Neural crest cell (in vitro differentiated cells): Measurements from ENCODE around the gene NT5DC3. TPM values are rescaled to one million over a fixed set of nuclear protein-coding genes. Genes with fewer than 3 reads are reported as not detected.
A peak's percentile ranks its signal among the peaks of the same experiment; 100 is the strongest.

Source experiments
- DNase-seq: peaks from one replicate; pipeline ENCODE4 v3.0.0; 2021; ENCODE audit warnings: low read depth, mixed read lengths, low spot score
- H3K27ac Mint-ChIP-seq: one replicate; pipeline ENCODE4 v1.8.0; 2021; ENCODE audit warnings: mild to moderate bottlenecking, mixed read lengths; ENCODE audit not compliant: unreplicated experiment
- H3K27me3 Mint-ChIP-seq: 2 replicates; pipeline ENCODE4 v1.8.0; 2021; ENCODE audit warnings: low read depth, mild to moderate bottlenecking, mixed read lengths
- H3K36me3 Mint-ChIP-seq: 2 replicates; pipeline ENCODE4 v1.8.0; 2021; ENCODE audit warnings: low read depth, mild to moderate bottlenecking, mixed read lengths
- H3K4me1 Mint-ChIP-seq: 2 replicates; pipeline ENCODE4 v1.8.0; 2021; ENCODE audit warnings: mixed read lengths
- H3K4me3 Mint-ChIP-seq: one replicate; pipeline ENCODE4 v1.8.0; 2021; ENCODE audit warnings: mild to moderate bottlenecking, mixed read lengths
- H3K9me3 Mint-ChIP-seq: 2 replicates; pipeline ENCODE4 v1.8.0; 2021; ENCODE audit warnings: mixed read lengths
- long read RNA-seq: library from polyadenylated mRNA; unstranded; transcript quantifications from one replicate; pipeline ENCODE4 v2.0.0, GENCODE V29; 2020
- total RNA-seq: library from RNA; stranded (reverse); gene quantifications from 2 replicates; pipeline ENCODE4 v1.2.1, GENCODE V29; 2021
- TF ChIP-seq, protein P1 (sequence below): fragments of 200-600 bp; sonication (generic); conservative IDR thresholded peaks from 2 replicates; pipeline ENCODE4 v1.5.0; 2021; ENCODE audit warnings: antibody characterized with exemption, mild to moderate bottlenecking

The NT5DC3 gene
- 14.4 and 15.4 TPM in 2 replicates for total RNA-seq
- long read RNA-seq, partial matches to known transcripts, result 0 of 2 reads
- long read RNA-seq, other reads (novel, unspliced or antisense), result 2 of 2 reads

DNA sequence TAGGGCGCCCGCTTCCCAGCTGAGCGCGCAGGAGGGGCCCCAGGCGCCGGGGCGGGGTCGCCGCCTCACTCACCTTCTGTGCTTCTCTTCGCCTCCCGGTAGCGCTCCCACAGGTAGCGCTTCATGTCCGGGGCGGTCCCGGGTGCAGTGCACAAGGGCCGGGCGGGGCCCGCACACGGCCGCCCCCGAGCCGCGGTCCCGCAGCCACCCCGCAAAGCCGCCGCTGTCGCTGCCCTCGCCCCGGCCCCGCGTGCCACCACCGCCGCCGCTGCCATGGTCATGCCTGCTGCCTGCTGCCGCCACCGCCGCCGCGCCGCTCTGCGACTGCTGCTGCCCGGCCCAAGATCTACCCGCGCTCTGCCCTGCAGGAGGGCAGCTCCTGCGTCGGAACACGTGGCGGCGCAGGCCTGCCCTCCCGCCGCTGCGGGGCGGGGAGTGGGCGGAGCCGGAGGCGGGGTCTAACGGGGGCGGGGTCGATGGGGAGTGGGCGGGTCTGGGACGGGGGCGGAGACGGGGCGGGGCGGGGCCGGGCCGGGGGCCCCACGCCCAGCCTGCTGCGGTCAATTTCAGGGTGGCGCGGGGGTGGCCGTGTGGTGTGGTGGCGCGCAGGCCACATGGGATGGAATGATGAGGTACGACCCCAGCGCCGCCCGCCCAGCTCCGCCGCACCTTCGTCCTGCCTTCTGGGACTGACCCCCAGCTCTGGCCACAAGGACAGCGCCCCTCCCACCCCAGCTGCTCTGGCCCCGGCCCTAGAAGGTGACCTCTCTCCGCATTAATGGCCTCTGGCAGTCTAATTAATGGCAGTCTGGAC is at the start of gene NT5DC3:
Gene NT5DC3 (minus strand): TSS at position 359 of the 814 bp plus-strand sequence. CDS start 78 bp downstream, at position 281.
- peaks cover 25% of the 10 kb centered on the region for H3K4me1 Mint-ChIP-seq
- H3K27ac Mint-ChIP-seq, result peak within 1 kb of the TSS; percentile 84
- TF ChIP-seq, protein P1, sequence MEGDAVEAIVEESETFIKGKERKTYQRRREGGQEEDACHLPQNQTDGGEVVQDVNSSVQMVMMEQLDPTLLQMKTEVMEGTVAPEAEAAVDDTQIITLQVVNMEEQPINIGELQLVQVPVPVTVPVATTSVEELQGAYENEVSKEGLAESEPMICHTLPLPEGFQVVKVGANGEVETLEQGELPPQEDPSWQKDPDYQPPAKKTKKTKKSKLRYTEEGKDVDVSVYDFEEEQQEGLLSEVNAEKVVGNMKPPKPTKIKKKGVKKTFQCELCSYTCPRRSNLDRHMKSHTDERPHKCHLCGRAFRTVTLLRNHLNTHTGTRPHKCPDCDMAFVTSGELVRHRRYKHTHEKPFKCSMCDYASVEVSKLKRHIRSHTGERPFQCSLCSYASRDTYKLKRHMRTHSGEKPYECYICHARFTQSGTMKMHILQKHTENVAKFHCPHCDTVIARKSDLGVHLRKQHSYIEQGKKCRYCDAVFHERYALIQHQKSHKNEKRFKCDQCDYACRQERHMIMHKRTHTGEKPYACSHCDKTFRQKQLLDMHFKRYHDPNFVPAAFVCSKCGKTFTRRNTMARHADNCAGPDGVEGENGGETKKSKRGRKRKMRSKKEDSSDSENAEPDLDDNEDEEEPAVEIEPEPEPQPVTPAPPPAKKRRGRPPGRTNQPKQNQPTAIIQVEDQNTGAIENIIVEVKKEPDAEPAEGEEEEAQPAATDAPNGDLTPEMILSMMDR, result no peak
- peaks cover 16% of the 10 kb centered on the region for H3K27me3 Mint-ChIP-seq
- peak within 1 kb of the TSS; percentile 99 for H3K4me3 Mint-ChIP-seq
- peak; percentile 78 for DNase-seq
- no peaks in the 10 kb centered on the region for H3K9me3 Mint-ChIP-seq
- H3K36me3 Mint-ChIP-seq, result peaks cover 5% of the 10 kb centered on the region

- no peak overlapping the region for H3K27ac Mint-ChIP-seq
- H3K4me1 Mint-ChIP-seq, result no peaks in the 10 kb centered on the region
- TF ChIP-seq, protein P1, result no peak
- no peaks in the 10 kb centered on the region for H3K36me3 Mint-ChIP-seq
- H3K4me3 Mint-ChIP-seq, result no peak overlapping the region
- H3K9me3 Mint-ChIP-seq, result no peaks in the 10 kb centered on the region
- DNase-seq, result no peak
- H3K27me3 Mint-ChIP-seq, result no peaks in the 10 kb centered on the region
Measured at GRCh38 chr12:103887738-103888137, 46.7 kb upstream of the NT5DC3 start.

DNA sequence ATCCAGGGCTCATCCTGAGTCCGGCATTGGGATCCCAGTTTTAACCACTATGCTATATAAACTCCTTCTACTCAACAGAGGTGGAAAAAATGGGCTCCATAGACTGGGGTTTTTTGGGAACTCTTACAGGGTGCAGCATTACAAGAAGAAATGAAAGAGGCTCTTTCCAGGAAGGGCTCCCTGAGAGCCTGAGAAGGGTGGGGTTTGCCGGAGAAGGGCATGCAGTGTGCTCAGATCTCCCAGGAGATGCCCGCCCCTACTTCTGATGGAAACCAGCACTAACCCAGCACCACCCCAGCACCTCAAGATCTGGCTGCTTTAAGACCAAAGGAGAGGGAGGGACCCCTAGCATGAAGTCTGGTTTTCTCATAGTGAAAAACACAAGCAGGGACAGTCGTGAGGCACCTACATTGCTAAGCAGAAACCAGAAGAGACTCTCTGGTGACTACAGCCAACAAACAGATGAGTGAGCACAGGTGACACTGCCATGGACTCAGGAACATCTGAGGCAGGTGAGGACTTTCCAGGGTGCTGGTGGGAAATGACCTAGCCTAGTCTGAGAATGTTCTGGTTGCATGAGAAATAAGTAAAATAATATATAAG is 45.3 kb upstream of the NT5DC3 start:
- no peaks in the 10 kb centered on the region for H3K9me3 Mint-ChIP-seq
- TF ChIP-seq, protein P1, result no peak
- H3K27ac Mint-ChIP-seq, result no peak overlapping the region
- DNase-seq, result no peak
- peaks cover 5% of the 10 kb centered on the region for H3K4me1 Mint-ChIP-seq
- no peaks in the 10 kb centered on the region for H3K27me3 Mint-ChIP-seq
- no peak overlapping the region for H3K4me3 Mint-ChIP-seq
- no peaks in the 10 kb centered on the region for H3K36me3 Mint-ChIP-seq

DNA sequence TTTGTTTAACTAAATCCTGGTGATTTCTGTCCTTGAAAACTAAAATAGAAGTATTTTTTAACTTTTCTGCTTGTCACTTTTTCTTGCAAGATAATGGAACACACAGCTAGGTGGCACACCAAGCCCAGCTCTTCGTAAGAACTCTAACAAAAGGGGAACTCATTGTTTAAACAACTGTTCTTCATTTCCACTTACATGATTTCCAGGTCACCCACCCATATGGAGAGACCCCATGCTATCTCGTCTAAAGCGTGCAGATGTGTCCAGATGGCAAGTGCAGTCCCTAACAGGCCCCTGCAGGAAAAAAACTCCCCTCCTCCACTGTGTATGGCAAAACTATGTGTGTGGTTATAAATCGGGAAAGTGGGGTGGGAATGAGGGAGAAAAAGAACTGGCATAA is 43.3 kb upstream of the NT5DC3 start:
- TF ChIP-seq, protein P1, result no peak
- Mint-ChIP-seq H3K9me3 (no peaks in the 10 kb centered on the region), H3K27me3 (no peaks in the 10 kb centered on the region), H3K27ac (no peak overlapping the region), H3K4me3 (no peak overlapping the region), H3K36me3 (no peaks in the 10 kb centered on the region), H3K4me1 (peaks cover 7% of the 10 kb centered on the region)
- no peak for DNase-seq

GRCh38 chr12:103883908-103884307 is 42.9 kb upstream of the NT5DC3 start:
- Mint-ChIP-seq H3K27ac (no peak overlapping the region), H3K36me3 (no peaks in the 10 kb centered on the region), H3K9me3 (no peaks in the 10 kb centered on the region), H3K4me1 (peaks cover 7% of the 10 kb centered on the region), H3K4me3 (no peak overlapping the region), H3K27me3 (no peaks in the 10 kb centered on the region)
- TF ChIP-seq, protein P1, result no peak
- DNase-seq, result no peak
